Psoas muscle (tissue), 8 donors: ENCODE measurements around the gene PRRT1. TPM values are rescaled to one million over a fixed set of nuclear protein-coding genes. Genes with fewer than 3 reads are reported as not detected.

ENCODE experiments used
- ATAC-seq, 4 donors: fragments of 200-7000 bp; cut with Tn5 transposase; one replicate each; pipeline ENCODE4 v1.9.1; 2020; ENCODE audit warnings: moderate library complexity in 3 of 4, mild to moderate bottlenecking in 2 of 4
- DNase-seq, 2 donors: peaks; one replicate each; pipeline ENCODE4 v3.0.0-alpha.2; 2020
- H3K27ac ChIP-seq: fragments of 200-600 bp; one replicate; pipeline ENCODE4 v1.8.0; 2022
- H3K27me3 ChIP-seq, 3 donors: fragments of 200-600 bp in 1 of 3; one replicate each; pipeline versions ENCODE4 v1.6.1 to v1.8.0; 2013 to 2022; ENCODE audit warnings: low read length in 2 of 3, mild to moderate bottlenecking in 2 of 3, moderate library complexity in 1 of 3; ENCODE audit not compliant: insufficient read depth in 3 of 3
- H3K36me3 ChIP-seq, 2 donors: fragments of 200-600 bp in 1 of 2; one replicate each; pipeline versions ENCODE4 v1.6.1 to v1.8.0; 2013 to 2022; ENCODE audit warnings: low read depth in 1 of 2, mild to moderate bottlenecking in 1 of 2, moderate library complexity in 1 of 2; ENCODE audit not compliant: insufficient read depth in 1 of 2
- H3K4me1 ChIP-seq: fragments of 200-600 bp; one replicate; pipeline ENCODE4 v1.8.0; 2022
- H3K4me3 ChIP-seq: fragments of 200-600 bp; one replicate; pipeline ENCODE4 v1.8.0; 2022; ENCODE audit warnings: mild to moderate bottlenecking
- H3K9me3 ChIP-seq: fragments of 200-600 bp; one replicate; pipeline ENCODE4 v1.8.0; 2022
- WGBS, 3 donors: extraction: QIAGEN DNeasy Blood & Tissue Kit; methylation state at CpG; one replicate each; pipeline versions ENCODE4 v1.1.6 to v1.1.7; 2013; 5-methylcytosine and 5-hydroxymethylcytosine counted together
- intact Hi-C, 2 donors: fragments of 100-400 bp; cut with DNase I; formaldehyde crosslinking; loops; one replicate each; pipeline versions ENCODE4 v1.11.0 to v1.14.2; 2022
- polyA plus RNA-seq, 3 donors: library from polyadenylated mRNA; stranded (reverse); fragments of 200-250 nt; gene quantifications; one replicate each; pipeline ENCODE4 v1.2.3, GENCODE V29; 2013
- total RNA-seq, 4 donors: library from RNA; stranded (reverse); fragmentation: NEBNext Ultra II Directional in 2 of 4; extraction: Animal tissue kit (Norgen Biotek cat#: 25700) in 2 of 4; gene quantifications; one replicate each; pipeline versions ENCODE4 v1.2.1 to v1.2.4, GENCODE V29; 2021 to 2023
- TF ChIP-seq, protein P1 (sequence below): fragments of 200-600 bp; IDR thresholded peaks from one replicate; pipeline ENCODE4 v1.8.0; 2022; ENCODE audit warnings: antibody characterized with exemption
- donor health status: healthy with polysubstance abuse.
- donor health status: DM: no; HTN: no; CAD: no; lungs with moderate emphysema.
- donor health status: Bipolar disorder and iron deficiency.
- donor health status: healthy.
- donor health status: DM: yes; HTN: yes; CAD: no.
- donor health status: DM: no; HTN: no; CAD: no.
- donor health status: DM: no; HTN: no; CAD: no.
- donor health status: DM: yes; HTN: yes; CAD: no.

Gene PRRT1
- total and polyA plus RNA-seq, 7 donors = 0.08 to 0.51 (median 0.22) TPM

GRCh38 chr6:32109765-32110160, 42.0 kb downstream of the PRRT1 start:
- no peak for ATAC-seq

DNA sequence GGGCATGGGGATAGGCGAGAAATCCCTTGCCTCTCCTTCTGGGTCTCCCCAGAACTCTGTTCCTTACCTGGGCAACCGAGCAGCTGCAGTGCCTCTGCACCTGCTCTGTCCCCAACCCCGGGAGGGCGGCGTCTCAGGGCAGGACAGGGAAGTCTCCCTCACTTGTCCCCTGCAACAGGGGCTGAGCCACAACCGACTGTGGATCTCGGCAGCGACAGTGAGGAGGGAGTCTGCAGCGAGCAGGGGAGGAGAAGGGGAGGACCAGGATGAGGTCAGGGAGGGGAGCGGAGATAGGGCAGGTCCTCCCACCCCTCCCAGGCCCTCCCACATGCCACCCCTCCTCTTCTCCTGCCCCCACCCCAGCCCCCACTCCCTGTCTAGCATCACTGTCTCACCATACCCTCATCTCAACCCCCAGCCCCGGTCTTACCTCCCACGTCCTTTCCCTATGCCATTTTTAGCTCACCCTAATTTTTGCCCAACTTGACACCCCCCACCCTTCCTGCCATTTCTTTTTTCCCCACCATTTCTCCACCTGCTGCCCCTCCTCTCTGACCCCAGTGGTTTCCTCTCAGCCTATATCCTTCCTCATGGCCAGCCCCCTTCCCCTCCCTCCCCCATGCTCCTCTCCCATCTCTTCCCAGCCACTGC, 42.5 kb downstream of the PRRT1 start, which contains the start of gene TNXB:
TNXB (minus strand) TSS at position 225 of the 651 bp plus-strand sequence. CDS start 11,140 bp downstream, outside the sequence.
- Histone ChIP-seq H3K27me3 (peaks cover 0 to 20% (median 9%) of the 10 kb centered on the region in 3 donors), H3K4me1 (peaks cover 7% of the 10 kb centered on the region), H3K27ac (peak within 1 kb of the TSS; percentile 67), H3K9me3 (no peaks in the 10 kb centered on the region), H3K36me3 (no peaks in the 10 kb centered on the region), H3K4me3 (peak within 1 kb of the TSS; percentile 58)
- TF ChIP-seq, protein P1, sequence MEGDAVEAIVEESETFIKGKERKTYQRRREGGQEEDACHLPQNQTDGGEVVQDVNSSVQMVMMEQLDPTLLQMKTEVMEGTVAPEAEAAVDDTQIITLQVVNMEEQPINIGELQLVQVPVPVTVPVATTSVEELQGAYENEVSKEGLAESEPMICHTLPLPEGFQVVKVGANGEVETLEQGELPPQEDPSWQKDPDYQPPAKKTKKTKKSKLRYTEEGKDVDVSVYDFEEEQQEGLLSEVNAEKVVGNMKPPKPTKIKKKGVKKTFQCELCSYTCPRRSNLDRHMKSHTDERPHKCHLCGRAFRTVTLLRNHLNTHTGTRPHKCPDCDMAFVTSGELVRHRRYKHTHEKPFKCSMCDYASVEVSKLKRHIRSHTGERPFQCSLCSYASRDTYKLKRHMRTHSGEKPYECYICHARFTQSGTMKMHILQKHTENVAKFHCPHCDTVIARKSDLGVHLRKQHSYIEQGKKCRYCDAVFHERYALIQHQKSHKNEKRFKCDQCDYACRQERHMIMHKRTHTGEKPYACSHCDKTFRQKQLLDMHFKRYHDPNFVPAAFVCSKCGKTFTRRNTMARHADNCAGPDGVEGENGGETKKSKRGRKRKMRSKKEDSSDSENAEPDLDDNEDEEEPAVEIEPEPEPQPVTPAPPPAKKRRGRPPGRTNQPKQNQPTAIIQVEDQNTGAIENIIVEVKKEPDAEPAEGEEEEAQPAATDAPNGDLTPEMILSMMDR = no peak
- peak in 3 of 4 donors; percentile 12 to 30 (median 17) for ATAC-seq
- DNase-seq = peak; percentile 56 to 80
- 11 to 22% (median 13%) methylated on average over 9 to 12 of the region's 12 CpGs for WGBS, 3 donors
- intact Hi-C loops = no loop called here

More at GRCh38 chr6:32109765-32110160, 42.0 kb downstream of the PRRT1 start:
- DNase-seq = no peak
- TF ChIP-seq, protein P1 = no peak
- H3K27me3 ChIP-seq = peaks cover 0 to 19% (median 9%) of the 10 kb centered on the region in 3 donors
- peak overlapping the region; percentile 32 for H3K27ac ChIP-seq
- peaks cover 0 to 4% of the 10 kb centered on the region in 2 donors for H3K36me3 ChIP-seq
- no peaks in the 10 kb centered on the region for H3K9me3 ChIP-seq
- H3K4me3 ChIP-seq = no peak overlapping the region
- intact Hi-C loops = no loop called here
- peaks cover 7% of the 10 kb centered on the region for H3K4me1 ChIP-seq
- WGBS, 3 donors = 39 to 52% (median 46%) methylated on average over 6 of the region's 6 CpGs

DNA sequence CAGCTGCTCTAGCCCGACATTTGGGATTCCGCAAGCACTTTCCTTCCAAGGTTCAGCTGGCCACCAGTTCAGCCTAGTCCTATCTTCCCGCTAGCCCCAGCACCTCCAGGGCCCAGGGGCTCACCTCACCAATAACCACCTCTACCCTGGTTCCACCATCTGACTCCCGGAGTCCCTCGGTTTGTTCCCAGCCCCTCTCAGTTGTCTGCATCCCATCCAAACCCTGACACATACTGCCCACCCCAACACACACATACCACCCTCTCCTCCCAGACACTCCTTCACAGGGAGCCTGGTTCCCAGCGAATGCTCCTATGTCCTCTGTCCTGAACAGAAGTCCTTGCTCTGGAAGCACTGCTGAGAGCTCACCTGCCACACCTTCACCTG, 43.0 kb downstream of the PRRT1 start:
- ATAC-seq (peak in 2 of 4 donors; percentile 2 to 4), DNase-seq (no peak)
- Histone ChIP-seq H3K36me3 (no peaks in the 10 kb centered on the region), H3K9me3 (no peaks in the 10 kb centered on the region), H3K27ac (peak overlapping the region; percentile 67), H3K4me1 (peaks cover 7% of the 10 kb centered on the region), H3K27me3 (peaks cover 0 to 20% (median 9%) of the 10 kb centered on the region in 3 donors), H3K4me3 (peak overlapping the region; percentile 58)
- intact Hi-C loops = no loop called here
- TF ChIP-seq, protein P1 = no peak
- 7 to 19% (median 12%) methylated on average over 6 of the region's 6 CpGs for WGBS, 3 donors

- TF ChIP-seq, protein P1 = no peak
- Histone ChIP-seq H3K4me3 (peak overlapping the region; percentile 58), H3K4me1 (peaks cover 7% of the 10 kb centered on the region), H3K9me3 (no peaks in the 10 kb centered on the region), H3K36me3 (no peaks in the 10 kb centered on the region), H3K27ac (peak overlapping the region; percentile 67), H3K27me3 (peaks cover 0 to 20% (median 9%) of the 10 kb centered on the region in 3 donors)
- peak; percentile 73 to 81 for DNase-seq
- peak; percentile 51 to 59 (median 54) for ATAC-seq
- intact Hi-C loops = no loop called here
- 1 to 3% (median 2%) methylated on average over 14 to 15 of the region's 15 CpGs for WGBS, 3 donors
Observed at GRCh38 chr6:32108094-32108627, 43.6 kb downstream of the PRRT1 start.
